GM10266 (cell line): ENCODE results near the gene PTPN12.

Experiments
- DNase-seq: peaks from one replicate; pipeline ENCODE4 v3.0.0; 2012; ENCODE audit errors: extremely low spot score
- TF ChIP-seq, protein P1 (sequence below): IDR thresholded peaks from 2 replicates; pipeline ENCODE4 v1.5.1; 2012; ENCODE audit warnings: mild to moderate bottlenecking, low read depth; ENCODE audit not compliant: control insufficient read depth, insufficient read depth; ENCODE audit errors: missing control alignments

PTPN12 gene

DNA sequence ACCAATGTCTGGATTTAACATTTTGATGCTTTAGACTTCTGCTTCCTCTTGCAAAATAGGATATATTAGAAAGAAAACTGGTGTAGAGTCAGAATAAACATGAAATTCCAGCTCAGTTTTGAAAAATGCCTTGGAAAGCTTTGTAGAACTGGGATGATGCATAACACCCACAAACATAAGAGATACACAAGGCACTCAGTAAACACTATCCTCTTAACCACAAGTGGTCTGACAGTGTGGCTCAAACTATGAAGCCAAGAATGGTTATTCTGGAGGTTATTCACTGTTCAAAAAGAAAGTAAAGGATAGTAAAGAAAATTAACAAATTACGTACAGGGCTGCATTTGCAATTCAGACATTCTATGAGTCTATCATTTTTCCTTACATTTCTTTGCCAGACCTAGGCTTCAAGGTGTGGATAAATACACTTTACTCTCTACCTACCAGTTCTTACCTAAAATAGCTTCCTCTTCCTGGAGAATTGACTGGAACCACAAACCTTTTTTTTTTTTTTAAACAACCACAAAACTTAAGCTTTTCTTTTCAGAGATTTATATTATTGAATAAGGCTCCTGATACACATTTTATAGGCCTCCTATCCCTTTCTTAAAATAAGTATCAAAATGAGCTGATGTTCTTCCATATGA lies 150.1 kb downstream of the PTPN12 start:
- no peak for DNase-seq
- TF ChIP-seq, protein P1, sequence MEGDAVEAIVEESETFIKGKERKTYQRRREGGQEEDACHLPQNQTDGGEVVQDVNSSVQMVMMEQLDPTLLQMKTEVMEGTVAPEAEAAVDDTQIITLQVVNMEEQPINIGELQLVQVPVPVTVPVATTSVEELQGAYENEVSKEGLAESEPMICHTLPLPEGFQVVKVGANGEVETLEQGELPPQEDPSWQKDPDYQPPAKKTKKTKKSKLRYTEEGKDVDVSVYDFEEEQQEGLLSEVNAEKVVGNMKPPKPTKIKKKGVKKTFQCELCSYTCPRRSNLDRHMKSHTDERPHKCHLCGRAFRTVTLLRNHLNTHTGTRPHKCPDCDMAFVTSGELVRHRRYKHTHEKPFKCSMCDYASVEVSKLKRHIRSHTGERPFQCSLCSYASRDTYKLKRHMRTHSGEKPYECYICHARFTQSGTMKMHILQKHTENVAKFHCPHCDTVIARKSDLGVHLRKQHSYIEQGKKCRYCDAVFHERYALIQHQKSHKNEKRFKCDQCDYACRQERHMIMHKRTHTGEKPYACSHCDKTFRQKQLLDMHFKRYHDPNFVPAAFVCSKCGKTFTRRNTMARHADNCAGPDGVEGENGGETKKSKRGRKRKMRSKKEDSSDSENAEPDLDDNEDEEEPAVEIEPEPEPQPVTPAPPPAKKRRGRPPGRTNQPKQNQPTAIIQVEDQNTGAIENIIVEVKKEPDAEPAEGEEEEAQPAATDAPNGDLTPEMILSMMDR = no peak

DNA sequence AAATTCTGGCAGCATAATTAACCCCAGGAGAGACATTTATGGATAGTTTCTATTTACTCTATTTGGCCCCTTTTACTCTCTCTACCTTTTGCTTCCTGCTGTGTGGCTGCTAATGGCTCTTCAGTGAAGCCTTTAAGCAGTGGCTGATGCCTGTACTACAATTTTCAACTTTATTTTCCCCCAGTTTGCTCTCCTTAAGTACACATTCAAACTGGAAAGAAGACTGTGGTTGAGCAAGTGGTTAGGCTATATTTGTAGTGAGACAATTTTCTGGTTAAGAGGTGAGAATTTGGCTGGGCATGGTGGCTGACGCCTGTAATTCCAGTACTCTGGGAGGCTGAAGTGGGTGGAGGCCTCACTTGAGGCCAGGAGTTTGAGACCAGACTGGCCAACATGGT lies 150.7 kb downstream of the PTPN12 start:
- no peak for DNase-seq
- TF ChIP-seq, protein P1 = no peak
